Stimulated activated CD8-positive, alpha-beta memory T cell treated with anti-CD3 and anti-CD28 coated beads, Interleukin-4, amount 100 ng/mL, for 1 hour (primary cell): ENCODE data around the gene RARS2.
"Not testable (repeated sequence)": the region's sequence is repeated elsewhere in the genome, so short reads cannot be mapped to it uniquely, and the experiment has no call there.

Source experiments
- DNase-seq, 2 donors: peaks; one replicate each; pipeline ENCODE4 v3.0.0-alpha.2; 2020; ENCODE audit warnings: low read depth in 2 of 2, low spot score in 1 of 2

RARS2 gene

DNA sequence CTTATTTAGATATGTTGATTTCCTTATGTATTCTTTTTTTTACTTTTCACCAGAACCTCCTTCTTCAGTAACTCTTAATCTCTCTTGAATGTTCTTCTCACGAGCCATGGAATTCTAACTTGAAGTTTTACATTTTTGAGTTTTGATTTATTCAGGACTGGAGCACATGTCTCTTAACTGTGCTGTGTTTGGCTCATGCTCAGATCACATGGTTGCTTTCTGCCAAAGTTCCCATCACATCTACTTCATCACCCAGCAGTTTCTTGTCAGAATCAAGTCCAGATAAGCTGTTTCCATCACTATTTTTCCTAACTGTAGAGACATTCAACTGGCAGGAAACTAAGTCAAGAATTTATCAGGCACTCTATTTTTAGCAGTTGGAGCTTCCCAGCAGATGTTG, 85.3 kb downstream of the RARS2 start:
- DNase-seq: no peak

DNA sequence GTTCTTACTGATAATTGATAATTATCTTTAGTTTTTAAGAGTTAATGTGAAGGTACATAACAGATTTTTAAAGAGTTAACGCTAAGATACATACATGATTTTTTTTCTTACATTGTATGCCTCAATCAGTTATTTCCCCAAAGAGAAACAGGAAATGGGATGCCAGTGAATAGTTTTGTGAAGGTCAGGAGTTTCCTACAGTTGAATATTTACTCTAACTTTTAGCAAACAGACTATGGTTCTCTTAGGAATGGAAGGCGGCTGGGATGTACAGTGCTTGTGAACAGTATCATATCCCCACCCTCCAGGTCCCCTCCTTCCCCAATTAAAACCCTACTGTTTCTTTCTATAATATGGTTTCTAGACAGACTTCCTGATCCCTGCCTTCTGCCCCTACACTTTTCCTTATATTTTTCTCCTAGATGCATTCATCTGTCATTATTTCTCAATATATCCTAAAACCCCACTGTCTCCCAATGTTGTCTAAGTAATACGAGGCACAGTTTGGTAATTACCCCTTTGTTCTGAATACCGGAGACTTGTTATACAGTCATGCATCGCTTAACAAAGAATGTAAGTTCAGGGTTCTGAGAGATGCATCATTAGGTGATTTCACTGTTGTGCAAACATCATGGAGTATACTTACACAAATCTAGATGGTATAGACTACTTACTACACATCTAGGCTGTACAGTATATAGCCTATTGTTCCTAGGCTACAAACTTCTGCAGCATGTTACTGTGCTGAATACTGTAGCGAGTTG, 87.8 kb downstream of the RARS2 start:
- no peak for DNase-seq

DNA sequence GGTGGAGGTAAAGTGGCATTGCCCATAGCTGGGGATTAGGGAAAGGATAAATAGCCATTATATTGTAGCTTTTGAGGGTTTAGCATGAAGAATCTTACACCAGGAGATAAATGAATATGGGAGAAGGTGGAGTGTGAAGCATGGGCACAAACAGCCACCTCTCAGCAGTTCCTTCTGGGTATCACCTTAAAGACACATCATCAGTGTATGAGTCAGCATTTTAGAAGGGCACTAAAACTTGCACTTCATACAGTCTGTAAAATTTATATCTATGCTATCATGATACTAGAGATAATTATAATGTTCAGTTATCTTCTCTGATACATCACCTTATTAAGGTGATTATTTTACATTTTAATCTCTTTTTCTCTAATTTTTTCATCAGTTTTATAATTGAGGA, 91.7 kb downstream of the RARS2 start:
- DNase-seq: no peak

DNA sequence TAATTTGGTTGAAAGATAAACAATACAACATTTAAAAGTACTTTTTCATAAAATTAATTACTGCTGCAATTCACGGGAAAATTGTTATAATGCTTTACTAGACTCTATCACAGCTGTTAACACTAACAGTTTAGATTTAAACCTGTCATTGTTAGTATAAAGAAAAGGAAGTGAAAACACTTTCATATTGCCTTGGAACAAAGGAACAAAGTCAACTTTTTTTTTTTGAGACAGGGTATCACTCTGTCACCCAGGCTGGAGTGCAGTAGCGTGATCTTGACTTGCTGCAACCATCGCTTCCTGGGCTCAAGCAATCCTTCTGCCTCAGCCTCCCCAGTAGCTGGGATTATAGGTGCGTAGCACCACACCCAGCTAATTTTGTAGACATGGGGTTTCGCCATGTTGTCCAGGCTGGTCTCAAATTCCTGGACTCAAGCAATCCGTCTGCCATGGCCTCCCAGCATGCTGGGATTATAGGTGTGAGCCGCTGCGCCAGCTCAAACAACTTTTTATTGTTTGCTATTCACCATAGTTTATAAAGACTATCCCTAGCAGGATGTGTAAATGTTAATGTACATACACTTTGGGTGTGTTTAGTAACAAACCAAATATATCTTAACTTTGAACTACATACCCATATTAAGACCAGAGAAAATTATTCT, 94.9 kb downstream of the RARS2 start:
- DNase-seq: no peak

DNA sequence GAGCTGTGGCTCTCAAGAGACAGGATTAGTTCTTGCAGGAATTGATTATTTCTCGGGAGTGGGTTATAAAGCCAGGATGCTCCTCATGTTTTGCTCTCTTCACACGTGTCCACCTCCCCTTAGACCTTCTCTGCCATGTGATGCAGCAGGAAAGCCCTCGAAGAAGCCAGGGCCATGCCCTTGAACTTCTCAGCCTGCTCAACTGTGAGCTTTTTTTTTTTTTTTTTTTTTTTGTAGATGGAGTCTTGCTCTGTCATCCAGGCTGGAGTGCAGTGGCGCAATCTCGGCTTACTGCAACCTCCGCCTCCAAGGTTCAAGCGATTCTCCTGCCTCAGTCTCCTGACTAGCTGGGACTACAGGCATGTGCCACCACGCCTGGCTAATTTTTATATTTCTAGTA, 100.5 kb downstream of the RARS2 start:
- DNase-seq: not testable (repeated sequence)

DNA sequence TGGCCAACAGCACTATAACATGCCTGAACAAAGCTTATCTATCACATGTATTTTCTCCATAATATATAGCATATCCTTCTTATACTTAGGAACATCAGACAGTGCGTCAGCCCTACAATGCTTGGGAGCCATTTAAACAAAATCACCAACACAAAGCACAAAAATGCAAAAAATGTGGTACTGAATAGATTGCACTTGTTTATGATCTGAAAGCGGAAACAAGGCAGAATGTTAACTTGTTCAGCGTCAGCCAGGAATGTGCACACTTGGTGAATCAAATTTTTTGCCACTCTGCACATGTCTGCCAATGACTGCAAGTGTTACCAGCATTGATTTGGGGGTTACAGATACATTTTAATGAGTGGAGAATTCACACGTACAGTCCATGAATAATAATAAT, 102.2 kb downstream of the RARS2 start:
- no peak for DNase-seq

DNA sequence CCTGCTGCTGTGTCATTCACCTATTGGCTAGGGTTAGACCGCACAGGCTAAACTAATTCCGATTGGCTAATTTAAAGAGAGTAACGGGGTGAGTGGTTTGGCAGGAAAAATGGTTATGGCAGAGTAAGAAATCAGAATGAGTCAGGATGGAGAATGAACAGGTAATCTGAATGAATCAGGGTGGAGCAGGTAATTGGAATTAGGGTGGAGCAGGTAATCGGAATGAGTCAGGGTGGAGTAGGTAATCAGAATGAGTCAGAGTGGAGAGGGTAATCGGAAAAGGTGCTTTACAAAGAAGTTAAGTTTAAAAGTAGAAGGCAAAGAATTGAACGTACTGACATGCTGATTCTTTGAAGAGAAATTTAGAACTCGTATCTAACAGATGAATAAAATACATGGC, 105.3 kb downstream of the RARS2 start:
- no peak for DNase-seq

DNA sequence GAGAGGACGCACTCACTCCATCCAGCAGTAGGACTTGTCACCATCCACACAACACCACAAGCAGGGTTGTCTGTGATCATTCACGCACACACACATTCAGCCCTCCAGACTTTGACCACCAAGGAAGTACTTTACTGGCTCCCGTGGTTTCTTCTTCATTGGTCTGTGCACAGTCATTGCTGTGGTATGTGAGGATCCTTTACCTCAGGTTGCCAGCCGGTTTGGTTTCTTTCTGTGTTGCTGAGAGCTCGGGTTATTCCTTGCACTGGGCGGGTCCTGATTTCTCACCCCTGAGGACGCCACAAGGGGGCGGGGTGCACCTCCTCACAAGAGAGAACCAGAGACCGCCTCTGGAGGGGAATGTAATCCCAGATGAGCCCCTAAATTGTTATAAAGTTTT, 105.9 kb downstream of the RARS2 start:
- no peak for DNase-seq

DNA sequence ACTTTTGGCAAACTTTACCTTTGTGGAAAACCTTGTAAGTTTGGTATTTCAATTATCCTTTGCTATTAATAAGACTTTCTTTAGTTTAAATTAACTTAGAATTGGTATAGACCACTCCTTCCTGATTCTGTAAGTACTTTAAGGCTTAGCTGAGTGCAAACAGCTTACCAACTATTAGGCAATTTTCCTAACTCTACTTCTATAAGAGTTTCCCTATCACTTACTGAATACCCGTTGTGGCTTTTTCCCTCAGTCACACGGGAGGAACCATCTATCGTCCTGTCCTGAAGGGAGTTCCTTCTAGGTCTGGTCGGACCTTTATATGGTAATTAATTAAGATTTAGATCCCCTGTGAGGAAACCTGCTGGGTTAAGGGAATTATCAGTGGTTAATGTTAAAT, 107.4 kb downstream of the RARS2 start:
- DNase-seq: no peak

DNA sequence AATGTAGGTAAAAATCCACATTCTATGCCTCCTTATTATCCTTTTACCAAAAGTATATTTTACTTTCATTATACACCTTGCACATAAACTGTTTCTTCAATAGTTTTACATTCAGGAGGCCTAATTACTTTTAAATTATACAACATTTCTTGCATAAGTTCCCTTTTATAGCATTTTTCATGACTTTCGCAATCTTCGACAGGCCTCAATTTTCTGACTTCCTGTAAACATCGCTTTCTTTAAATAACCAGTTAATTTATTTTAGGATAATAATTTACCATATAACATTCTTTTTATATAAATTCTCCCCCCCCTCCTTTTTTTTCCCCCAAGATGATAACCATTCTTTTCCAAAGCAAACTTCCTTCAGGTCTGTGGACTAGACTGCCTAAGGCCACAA, 107.9 kb downstream of the RARS2 start:
- no peak for DNase-seq

DNA sequence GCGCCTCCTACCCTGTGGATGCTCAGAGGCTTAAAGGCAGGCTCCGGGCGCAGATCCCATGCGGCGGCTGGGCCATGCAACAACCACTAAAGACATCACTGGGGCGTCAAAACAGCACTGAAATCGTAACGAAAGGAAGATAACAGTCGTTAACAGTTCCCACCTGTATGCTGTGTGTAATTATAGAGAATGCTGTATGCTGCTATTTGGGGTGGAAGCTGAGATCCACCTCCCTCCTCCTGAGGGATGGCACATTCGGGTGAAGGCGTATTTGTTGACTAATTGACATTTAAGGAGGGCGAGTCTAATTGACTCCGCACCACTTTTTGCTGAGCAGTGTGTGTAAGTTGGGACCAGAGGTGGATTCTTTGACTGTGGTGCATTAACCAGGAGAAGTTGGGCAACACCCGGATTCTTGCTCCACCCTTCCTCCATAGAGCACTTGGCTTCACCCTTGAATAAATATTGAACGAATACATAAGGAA, 116.3 kb downstream of the RARS2 start:
- DNase-seq: no peak

DNA sequence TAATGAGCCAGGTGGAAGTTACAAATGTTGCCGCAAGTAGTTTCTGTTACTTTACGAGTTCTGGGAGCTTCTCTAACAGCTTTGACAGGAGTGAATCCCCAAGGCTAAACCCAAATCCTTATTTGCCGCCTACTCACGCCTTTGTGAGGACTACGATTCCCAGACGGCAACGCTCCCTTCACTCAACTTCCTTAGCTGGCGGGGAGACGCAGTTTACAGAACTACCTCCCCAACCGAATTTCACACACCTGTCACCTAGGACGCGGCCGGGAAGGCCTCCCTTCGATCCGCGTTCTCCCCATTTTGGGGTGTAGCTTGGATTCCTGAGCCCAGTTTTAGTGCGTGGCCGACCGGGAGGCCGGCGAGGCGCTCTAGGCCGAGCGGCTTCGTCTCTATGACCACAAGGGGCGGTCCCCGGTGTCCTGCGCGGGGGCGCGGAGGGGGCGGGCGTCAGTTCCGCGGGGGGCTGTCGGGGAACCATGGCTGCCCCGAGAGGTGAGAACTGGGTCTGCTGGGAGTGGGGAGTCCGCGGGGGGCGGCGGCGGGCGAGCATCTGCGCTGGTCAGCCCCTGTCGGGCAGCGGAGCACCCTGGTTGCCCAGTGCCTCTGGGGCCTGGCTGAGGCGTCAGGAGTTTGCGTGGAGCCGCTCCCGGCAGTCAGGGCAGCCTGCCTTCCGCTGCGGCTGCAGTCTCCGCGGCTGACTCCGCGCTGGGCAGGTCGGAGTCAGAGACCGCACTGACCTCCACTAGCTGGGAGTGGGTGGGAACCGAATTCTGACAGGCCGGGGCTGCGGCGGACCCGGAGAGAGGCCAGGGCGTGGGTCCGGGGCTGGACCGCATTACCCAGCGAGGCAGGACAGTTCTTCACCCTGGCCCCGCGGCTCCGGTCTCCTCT, 117.0 kb downstream of the RARS2 start, which contains the start of gene SLC35A1:
SLC35A1 (plus strand) TSS at position 450 of the 894 bp plus-strand sequence; CDS start at position 480, 30 bp downstream.
- peak; percentile 67 to 72 for DNase-seq

DNA sequence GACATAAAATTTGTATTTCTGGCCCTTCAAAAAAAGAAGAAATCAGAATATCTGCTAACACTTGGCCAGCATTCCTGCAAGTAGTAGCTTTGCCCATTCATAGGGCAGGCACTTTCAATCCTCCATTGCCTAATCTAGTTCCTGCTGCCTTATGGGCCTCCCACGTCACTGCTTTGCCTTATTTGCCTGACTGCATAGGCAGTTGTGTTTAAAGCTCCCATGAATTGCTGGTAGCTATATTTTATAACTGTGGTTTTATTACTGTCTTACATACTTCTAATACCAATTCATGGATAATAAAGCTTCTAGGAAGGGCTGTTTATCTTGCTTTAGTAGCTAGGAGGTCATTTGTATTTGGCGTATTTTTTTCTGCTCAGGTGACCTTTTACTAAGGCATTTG, 124.7 kb downstream of the RARS2 start:
- DNase-seq: no peak
